Liver (tissue), 9 donors: ENCODE measurements around the gene HOXD13. TPM values are rescaled to one million over a fixed set of nuclear protein-coding genes. Genes with fewer than 3 reads are reported as not detected.

Source experiments
- DNase-seq: peaks from one replicate; pipeline ENCODE4 v3.0.0-alpha.2; 2017; ENCODE audit warnings: low spot score
- H3K27ac ChIP-seq, 2 donors: one replicate each; pipeline ENCODE4 v1.7.0; 2013; ENCODE audit warnings: inconsistent platforms in 2 of 2, low read length in 2 of 2, control low read depth in 1 of 2, low read depth in 1 of 2, mild to moderate bottlenecking in 1 of 2
- H3K27me3 ChIP-seq, 4 donors: one replicate each; pipeline versions ENCODE4 v1.6.1 to v1.7.0; 2013; ENCODE audit warnings: low read length in 3 of 4, inconsistent platforms in 1 of 4, mild to moderate bottlenecking in 1 of 4, moderate library complexity in 1 of 4; ENCODE audit not compliant: control insufficient read depth in 4 of 4, insufficient read depth in 4 of 4
- H3K36me3 ChIP-seq, 4 donors: one replicate each; pipeline versions ENCODE4 v1.6.1 to v1.7.0; 2013; ENCODE audit warnings: low read length in 3 of 4, mild to moderate bottlenecking in 3 of 4, low read depth in 1 of 4, moderate library complexity in 1 of 4; ENCODE audit not compliant: control insufficient read depth in 4 of 4, insufficient read depth in 3 of 4
- H3K4me1 ChIP-seq, 4 donors: one replicate each; pipeline versions ENCODE4 v1.6.1 to v1.7.0; 2013; ENCODE audit warnings: low read length in 3 of 4, mild to moderate bottlenecking in 3 of 4, moderate library complexity in 1 of 4; ENCODE audit not compliant: control insufficient read depth in 4 of 4, insufficient read depth in 4 of 4
- H3K4me3 ChIP-seq, 3 donors: one replicate each; pipeline versions ENCODE4 v1.6.1 to v1.7.0; 2013; ENCODE audit warnings: low read length in 3 of 3, control low read depth in 1 of 3, low read depth in 1 of 3, mild to moderate bottlenecking in 1 of 3
- H3K9ac ChIP-seq, 2 donors: one replicate each; pipeline ENCODE4 v1.7.0; 2013; ENCODE audit warnings: low read length in 2 of 2, mild to moderate bottlenecking in 2 of 2, moderate library complexity in 2 of 2, control low read depth in 1 of 2, low read depth in 1 of 2
- H3K9me3 ChIP-seq, 4 donors: one replicate each; pipeline versions ENCODE4 v1.6.1 to v1.7.0; 2013; ENCODE audit warnings: low read length in 3 of 4; ENCODE audit not compliant: control insufficient read depth in 4 of 4
- EGR1 ChIP-seq, 2 donors: IDR thresholded peaks; 2 replicates each; pipeline ENCODE4 v1.6.1; 2016 to 2018; ENCODE audit warnings: antibody characterized with exemption in 2 of 2, low read depth in 2 of 2
- FOXA1 ChIP-seq: IDR thresholded peaks from 2 replicates; pipeline ENCODE4 v1.6.1; 2016; ENCODE audit warnings: antibody characterized with exemption
- FOXA2 ChIP-seq: IDR thresholded peaks from 2 replicates; pipeline ENCODE4 v1.6.1; 2016; ENCODE audit warnings: antibody characterized with exemption
- GABPA ChIP-seq, 2 donors: IDR thresholded peaks in 1 of 2; conservative IDR thresholded peaks in 1 of 2; 2 replicates each; pipeline ENCODE4 v1.6.1; 2016; ENCODE audit warnings: antibody characterized with exemption in 2 of 2, mild to moderate bottlenecking in 1 of 2, moderate library complexity in 1 of 2
- HNF4A ChIP-seq, 2 donors: conservative IDR thresholded peaks; 2 replicates each; pipeline ENCODE4 v1.6.1; 2016; ENCODE audit warnings: antibody characterized with exemption in 2 of 2, mild to moderate bottlenecking in 2 of 2
- JUND ChIP-seq, 2 donors: IDR thresholded peaks; 2 replicates each; pipeline ENCODE4 v1.6.1; 2016; ENCODE audit warnings: antibody characterized with exemption in 2 of 2
- RXRA ChIP-seq, 2 donors: IDR thresholded peaks; 2 replicates each; pipeline ENCODE4 v1.6.1; 2017 to 2018; ENCODE audit warnings: antibody characterized with exemption in 2 of 2, mild to moderate bottlenecking in 1 of 2
- SP1 ChIP-seq: IDR thresholded peaks from 2 replicates; pipeline ENCODE4 v1.6.1; 2018; ENCODE audit warnings: antibody characterized with exemption, mild to moderate bottlenecking
- TAF1 ChIP-seq: conservative IDR thresholded peaks from 2 replicates; pipeline ENCODE4 v1.6.1; 2016; ENCODE audit warnings: antibody characterized with exemption, mild to moderate bottlenecking
- YY1 ChIP-seq: IDR thresholded peaks from 2 replicates; pipeline ENCODE4 v1.6.1; 2016; ENCODE audit warnings: antibody characterized with exemption, mild to moderate bottlenecking
- WGBS: extraction: QIAGEN DNeasy Blood & Tissue Kit; methylation state at CpG from one replicate; pipeline ENCODE4 v1.1.7; 2013; 5-methylcytosine and 5-hydroxymethylcytosine counted together
- polyA plus RNA-seq, 2 donors: library from polyadenylated mRNA; stranded (reverse) in 1 of 2; unstranded in 1 of 2; fragments of 200-250 nt in 1 of 2; fragments of >200 nt in 1 of 2; fragmentation: Nextera tagmentation in 1 of 2; extraction: Ambion mirVana in 1 of 2; gene quantifications; one replicate each; pipeline versions ENCODE4 v1.2.1 to v1.2.3, GENCODE V29; 2013 to 2015
- total RNA-seq, 2 donors: library from RNA; depleted of rRNA; stranded (reverse); fragments of >200 nt; gene quantifications; one replicate each; pipeline ENCODE4 v1.2.3, GENCODE V29; 2014
- TF ChIP-seq, protein P1 (sequence below): fragments of 150-350 bp; IDR thresholded peaks from 2 replicates; pipeline ENCODE4 v1.5.1; 2017; ENCODE audit warnings: improper control_type of control experiment, low read depth, low read length; ENCODE audit not compliant: missing input control
- TF ChIP-seq, protein P2 (sequence below): IDR thresholded peaks from 2 replicates; pipeline ENCODE4 v1.6.1; 2016; ENCODE audit warnings: antibody characterized with exemption
- TF ChIP-seq, protein P3 (sequence below): IDR thresholded peaks from 2 replicates; pipeline ENCODE4 v1.6.1; 2016; ENCODE audit warnings: antibody characterized with exemption
- TF ChIP-seq, protein P4 (sequence below): IDR thresholded peaks from 2 replicates; pipeline ENCODE4 v1.6.1; 2016; ENCODE audit warnings: antibody characterized with exemption, mild to moderate bottlenecking
- donor health status: healthy.
- donor health status: healthy.
- donor health status: healthy.
- donor health status: healthy.
- donor health status: healthy.

The HOXD13 gene
- total and polyA plus RNA-seq, 4 donors: not detected

DNA sequence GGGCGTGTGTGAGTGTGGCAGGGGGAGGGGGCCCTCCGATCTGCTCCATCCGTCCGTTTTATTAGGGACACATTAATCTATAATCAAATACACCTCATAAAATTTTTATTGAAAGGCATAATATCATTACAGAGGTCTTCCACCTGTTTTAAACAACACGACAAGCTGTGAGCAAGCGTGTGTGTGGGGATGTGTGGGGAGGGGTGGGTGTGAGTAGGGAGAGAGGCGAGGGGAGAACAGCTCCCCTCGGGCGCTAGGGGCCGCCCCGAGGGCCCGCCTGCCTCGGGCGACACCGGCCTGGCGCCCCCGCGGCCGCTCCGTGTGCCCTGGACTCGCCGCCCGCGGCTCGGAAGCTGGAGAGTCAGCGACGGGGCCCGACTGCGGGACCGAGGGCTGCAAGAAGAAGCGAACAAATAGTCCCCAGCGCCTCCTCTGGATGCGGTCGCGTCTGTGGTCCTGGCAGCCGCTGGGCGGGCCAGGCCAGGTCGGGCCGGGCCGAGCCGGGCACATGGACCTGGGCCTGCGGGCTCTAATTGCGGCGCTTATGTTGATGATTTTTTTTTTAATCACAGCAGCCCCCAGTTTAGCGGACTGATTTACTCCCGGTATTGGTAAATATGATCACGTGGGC is 29.6 kb downstream of the HOXD13 start:
- Histone ChIP-seq H3K36me3 (no peaks in the 10 kb centered on the region), H3K27me3 (peaks cover 20 to 54% (median 30%) of the 10 kb centered on the region in 4 donors), H3K9me3 (peaks cover 0 to 7% (median 0%) of the 10 kb centered on the region in 4 donors), H3K4me1 (peaks cover 4 to 10% (median 9%) of the 10 kb centered on the region in 4 donors), H3K27ac (no peak overlapping the region), H3K4me3 (peak overlapping the region in 1 of 3 donors; percentile 47), H3K9ac (no peak overlapping the region)
- TF ChIP-seq GABPA (IDR thresholded peaks at IDR 0.05 in 1 of 2, conservative IDR thresholded peaks at IDR 0.05 in 1 of 2): no peak
- TF ChIP-seq TAF1: no peak
- TF ChIP-seq EGR1 (IDR thresholded peaks at IDR 0.05; ENCODE audit: low read depth in 2 of 2): no peak
- TF ChIP-seq, protein P1, sequence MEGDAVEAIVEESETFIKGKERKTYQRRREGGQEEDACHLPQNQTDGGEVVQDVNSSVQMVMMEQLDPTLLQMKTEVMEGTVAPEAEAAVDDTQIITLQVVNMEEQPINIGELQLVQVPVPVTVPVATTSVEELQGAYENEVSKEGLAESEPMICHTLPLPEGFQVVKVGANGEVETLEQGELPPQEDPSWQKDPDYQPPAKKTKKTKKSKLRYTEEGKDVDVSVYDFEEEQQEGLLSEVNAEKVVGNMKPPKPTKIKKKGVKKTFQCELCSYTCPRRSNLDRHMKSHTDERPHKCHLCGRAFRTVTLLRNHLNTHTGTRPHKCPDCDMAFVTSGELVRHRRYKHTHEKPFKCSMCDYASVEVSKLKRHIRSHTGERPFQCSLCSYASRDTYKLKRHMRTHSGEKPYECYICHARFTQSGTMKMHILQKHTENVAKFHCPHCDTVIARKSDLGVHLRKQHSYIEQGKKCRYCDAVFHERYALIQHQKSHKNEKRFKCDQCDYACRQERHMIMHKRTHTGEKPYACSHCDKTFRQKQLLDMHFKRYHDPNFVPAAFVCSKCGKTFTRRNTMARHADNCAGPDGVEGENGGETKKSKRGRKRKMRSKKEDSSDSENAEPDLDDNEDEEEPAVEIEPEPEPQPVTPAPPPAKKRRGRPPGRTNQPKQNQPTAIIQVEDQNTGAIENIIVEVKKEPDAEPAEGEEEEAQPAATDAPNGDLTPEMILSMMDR: no peak
- TF ChIP-seq RXRA (IDR thresholded peaks at IDR 0.05): no peak
- no peak for TF ChIP-seq SP1
- TF ChIP-seq HNF4A (conservative IDR thresholded peaks at IDR 0.05): no peak
- no peak for TF ChIP-seq FOXA2
- TF ChIP-seq, protein P2, sequence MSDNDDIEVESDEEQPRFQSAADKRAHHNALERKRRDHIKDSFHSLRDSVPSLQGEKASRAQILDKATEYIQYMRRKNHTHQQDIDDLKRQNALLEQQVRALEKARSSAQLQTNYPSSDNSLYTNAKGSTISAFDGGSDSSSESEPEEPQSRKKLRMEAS: no peak
- no peak for TF ChIP-seq YY1
- no peak for TF ChIP-seq JUND (IDR thresholded peaks at IDR 0.05)
- WGBS: 8% methylated on average over 47 of the region's 47 CpGs
- no peak for DNase-seq

DNA sequence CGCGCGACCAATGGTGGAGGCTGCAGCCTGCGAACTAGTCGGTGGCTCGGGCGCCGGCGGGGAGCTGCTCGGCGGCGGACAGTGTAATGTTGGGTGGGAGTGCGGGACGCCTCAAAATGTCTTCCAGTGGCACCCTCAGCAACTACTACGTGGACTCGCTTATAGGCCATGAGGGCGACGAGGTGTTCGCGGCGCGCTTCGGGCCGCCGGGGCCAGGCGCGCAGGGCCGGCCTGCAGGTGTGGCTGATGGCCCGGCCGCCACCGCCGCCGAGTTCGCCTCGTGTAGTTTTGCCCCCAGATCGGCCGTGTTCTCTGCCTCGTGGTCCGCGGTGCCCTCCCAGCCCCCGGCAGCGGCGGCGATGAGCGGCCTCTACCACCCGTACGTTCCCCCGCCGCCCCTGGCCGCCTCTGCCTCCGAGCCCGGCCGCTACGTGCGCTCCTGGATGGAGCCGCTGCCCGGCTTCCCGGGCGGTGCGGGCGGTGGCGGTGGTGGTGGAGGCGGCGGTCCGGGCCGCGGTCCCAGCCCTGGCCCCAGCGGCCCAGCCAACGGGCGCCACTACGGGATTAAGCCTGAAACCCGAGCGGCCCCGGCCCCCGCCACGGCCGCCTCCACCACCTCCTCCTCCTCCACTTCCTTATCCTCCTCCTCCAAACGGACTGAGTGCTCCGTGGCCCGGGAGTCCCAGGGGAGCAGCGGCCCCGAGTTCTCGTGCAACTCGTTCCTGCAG is 30.3 kb downstream of the HOXD13 start, which contains the start of gene HOXD9:
HOXD9 (plus strand) TSS at position 37 of the 728 bp plus-strand sequence; CDS start at position 87, 50 bp downstream.
- Histone ChIP-seq H3K9ac (no peak within 1 kb of the TSS), H3K4me3 (peak within 1 kb of the TSS in 1 of 3 donors; percentile 47), H3K36me3 (no peaks in the 10 kb centered on the region), H3K4me1 (peaks cover 4 to 10% (median 9%) of the 10 kb centered on the region in 4 donors), H3K27ac (no peak within 1 kb of the TSS), H3K9me3 (peaks cover 0 to 5% (median 0%) of the 10 kb centered on the region in 4 donors), H3K27me3 (peaks cover 20 to 51% (median 28%) of the 10 kb centered on the region in 4 donors)
- TF ChIP-seq FOXA2 (no peak), FOXA1 (no peak), TAF1 (no peak), GABPA (IDR thresholded peaks at IDR 0.05 in 1 of 2, conservative IDR thresholded peaks at IDR 0.05 in 1 of 2) (no peak), RXRA (IDR thresholded peaks at IDR 0.05) (no peak)
- TF ChIP-seq, protein P1: no peak
- TF ChIP-seq, protein P3, sequence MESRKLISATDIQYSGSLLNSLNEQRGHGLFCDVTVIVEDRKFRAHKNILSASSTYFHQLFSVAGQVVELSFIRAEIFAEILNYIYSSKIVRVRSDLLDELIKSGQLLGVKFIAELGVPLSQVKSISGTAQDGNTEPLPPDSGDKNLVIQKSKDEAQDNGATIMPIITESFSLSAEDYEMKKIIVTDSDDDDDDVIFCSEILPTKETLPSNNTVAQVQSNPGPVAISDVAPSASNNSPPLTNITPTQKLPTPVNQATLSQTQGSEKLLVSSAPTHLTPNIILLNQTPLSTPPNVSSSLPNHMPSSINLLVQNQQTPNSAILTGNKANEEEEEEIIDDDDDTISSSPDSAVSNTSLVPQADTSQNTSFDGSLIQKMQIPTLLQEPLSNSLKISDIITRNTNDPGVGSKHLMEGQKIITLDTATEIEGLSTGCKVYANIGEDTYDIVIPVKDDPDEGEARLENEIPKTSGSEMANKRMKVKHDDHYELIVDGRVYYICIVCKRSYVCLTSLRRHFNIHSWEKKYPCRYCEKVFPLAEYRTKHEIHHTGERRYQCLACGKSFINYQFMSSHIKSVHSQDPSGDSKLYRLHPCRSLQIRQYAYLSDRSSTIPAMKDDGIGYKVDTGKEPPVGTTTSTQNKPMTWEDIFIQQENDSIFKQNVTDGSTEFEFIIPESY: no peak
- TF ChIP-seq, protein P4, sequence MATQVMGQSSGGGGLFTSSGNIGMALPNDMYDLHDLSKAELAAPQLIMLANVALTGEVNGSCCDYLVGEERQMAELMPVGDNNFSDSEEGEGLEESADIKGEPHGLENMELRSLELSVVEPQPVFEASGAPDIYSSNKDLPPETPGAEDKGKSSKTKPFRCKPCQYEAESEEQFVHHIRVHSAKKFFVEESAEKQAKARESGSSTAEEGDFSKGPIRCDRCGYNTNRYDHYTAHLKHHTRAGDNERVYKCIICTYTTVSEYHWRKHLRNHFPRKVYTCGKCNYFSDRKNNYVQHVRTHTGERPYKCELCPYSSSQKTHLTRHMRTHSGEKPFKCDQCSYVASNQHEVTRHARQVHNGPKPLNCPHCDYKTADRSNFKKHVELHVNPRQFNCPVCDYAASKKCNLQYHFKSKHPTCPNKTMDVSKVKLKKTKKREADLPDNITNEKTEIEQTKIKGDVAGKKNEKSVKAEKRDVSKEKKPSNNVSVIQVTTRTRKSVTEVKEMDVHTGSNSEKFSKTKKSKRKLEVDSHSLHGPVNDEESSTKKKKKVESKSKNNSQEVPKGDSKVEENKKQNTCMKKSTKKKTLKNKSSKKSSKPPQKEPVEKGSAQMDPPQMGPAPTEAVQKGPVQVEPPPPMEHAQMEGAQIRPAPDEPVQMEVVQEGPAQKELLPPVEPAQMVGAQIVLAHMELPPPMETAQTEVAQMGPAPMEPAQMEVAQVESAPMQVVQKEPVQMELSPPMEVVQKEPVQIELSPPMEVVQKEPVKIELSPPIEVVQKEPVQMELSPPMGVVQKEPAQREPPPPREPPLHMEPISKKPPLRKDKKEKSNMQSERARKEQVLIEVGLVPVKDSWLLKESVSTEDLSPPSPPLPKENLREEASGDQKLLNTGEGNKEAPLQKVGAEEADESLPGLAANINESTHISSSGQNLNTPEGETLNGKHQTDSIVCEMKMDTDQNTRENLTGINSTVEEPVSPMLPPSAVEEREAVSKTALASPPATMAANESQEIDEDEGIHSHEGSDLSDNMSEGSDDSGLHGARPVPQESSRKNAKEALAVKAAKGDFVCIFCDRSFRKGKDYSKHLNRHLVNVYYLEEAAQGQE: no peak
- TF ChIP-seq, protein P2: no peak
- 5% methylated on average over 84 of the region's 84 CpGs for WGBS
- no peak for DNase-seq
